AG04449 (cell line): ENCODE data around the gene CCDC154.

Source experiments
- CTCF ChIA-PET: fragments of 350-600 bp; formaldehyde crosslinking; extraction: SDS; loops from one replicate; lab custom pipeline; 2021; ENCODE audit warnings: antibody characterized with exemption; lab: Yijun Ruan, JAX
- POLR2A ChIA-PET: fragments of 400-600, 350-600 bp; formaldehyde crosslinking; extraction: SDS; loops from one replicate; lab custom pipeline; 2020; ENCODE audit warnings: antibody characterized with exemption, inconsistent platforms; lab: Yijun Ruan, JAX
- DNase-seq: peaks from one replicate; pipeline ENCODE4 v3.0.0-alpha.2; 2010; ENCODE audit warnings: low read depth, low spot score
- H3K4me3 ChIP-seq: 2 replicates; pipeline ENCODE4 v1.5.1; 2011; ENCODE audit warnings: low read depth, mild to moderate bottlenecking, control low read depth, low read length
- TF ChIP-seq, protein P1 (sequence below): IDR thresholded peaks from one replicate; pipeline ENCODE4 v1.5.1; 2011; ENCODE audit warnings: mild to moderate bottlenecking, moderate library complexity, low read length, control low read depth, inconsistent platforms; ENCODE audit not compliant: insufficient read depth; ENCODE audit errors: missing control alignments

The CCDC154 gene

DNA sequence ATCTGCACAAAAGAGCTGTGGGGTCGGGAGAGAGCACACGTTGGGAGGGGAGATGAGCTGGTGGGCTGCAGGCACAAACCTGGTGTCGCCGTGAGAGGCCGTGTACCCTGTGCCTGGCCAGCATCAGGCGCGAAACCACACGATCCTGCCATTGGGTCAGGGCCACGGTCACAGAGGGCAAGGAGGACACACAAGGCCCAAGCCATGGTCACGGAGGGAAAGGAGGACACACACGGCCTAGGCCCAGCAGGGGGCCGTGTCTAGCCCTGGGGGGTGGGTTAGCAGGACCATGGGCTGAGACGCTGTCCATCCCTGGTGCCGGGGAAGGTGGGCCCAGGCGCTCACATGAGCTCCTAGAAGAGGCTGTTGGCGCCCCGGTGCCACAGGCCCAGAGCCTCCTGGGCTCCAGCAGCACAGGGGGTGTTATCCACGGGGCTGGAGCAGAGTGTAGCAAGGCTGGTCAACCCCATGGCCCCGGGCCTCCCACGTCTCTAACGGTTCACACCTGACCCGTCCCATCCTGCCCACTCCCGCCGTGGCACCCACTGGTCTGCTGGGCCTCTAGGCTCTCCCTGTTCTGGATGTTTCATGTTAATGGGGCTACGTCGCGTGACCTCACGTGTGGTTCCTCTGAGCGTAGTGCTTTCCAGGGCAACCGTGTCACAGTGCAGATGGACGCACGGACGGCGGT is 7.5 kb upstream of the CCDC154 start:
- TF ChIP-seq, protein P1, sequence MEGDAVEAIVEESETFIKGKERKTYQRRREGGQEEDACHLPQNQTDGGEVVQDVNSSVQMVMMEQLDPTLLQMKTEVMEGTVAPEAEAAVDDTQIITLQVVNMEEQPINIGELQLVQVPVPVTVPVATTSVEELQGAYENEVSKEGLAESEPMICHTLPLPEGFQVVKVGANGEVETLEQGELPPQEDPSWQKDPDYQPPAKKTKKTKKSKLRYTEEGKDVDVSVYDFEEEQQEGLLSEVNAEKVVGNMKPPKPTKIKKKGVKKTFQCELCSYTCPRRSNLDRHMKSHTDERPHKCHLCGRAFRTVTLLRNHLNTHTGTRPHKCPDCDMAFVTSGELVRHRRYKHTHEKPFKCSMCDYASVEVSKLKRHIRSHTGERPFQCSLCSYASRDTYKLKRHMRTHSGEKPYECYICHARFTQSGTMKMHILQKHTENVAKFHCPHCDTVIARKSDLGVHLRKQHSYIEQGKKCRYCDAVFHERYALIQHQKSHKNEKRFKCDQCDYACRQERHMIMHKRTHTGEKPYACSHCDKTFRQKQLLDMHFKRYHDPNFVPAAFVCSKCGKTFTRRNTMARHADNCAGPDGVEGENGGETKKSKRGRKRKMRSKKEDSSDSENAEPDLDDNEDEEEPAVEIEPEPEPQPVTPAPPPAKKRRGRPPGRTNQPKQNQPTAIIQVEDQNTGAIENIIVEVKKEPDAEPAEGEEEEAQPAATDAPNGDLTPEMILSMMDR, result no peak
- ChIA-PET POLR2A (no interaction called here), CTCF (no interaction called here)
- no peak overlapping the region for H3K4me3 ChIP-seq
- no peak for DNase-seq

DNA sequence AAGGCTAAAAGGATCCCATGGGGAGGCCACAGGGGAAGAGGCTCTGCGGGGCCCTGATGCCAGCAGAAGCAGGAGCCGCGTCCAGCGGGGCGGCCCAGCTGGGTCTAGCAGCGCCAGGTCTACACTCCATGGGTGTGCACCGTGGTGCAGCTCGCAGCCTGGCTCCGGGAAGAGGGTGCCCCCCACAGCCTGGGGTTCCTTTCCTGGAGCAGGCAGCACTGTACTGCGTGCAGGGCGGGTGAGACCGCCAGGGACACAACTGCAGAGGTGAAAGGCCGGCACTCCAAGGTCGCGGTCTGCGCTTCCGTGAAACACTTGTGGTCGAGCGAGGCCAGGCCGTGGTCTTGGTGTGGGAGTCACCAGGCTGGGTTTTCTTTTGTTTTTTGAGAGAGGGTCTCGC is 6.5 kb upstream of the CCDC154 start:
- TF ChIP-seq, protein P1, result no peak
- ChIA-PET POLR2A (no interaction called here), CTCF (no interaction called here)
- no peak overlapping the region for H3K4me3 ChIP-seq
- no peak for DNase-seq

DNA sequence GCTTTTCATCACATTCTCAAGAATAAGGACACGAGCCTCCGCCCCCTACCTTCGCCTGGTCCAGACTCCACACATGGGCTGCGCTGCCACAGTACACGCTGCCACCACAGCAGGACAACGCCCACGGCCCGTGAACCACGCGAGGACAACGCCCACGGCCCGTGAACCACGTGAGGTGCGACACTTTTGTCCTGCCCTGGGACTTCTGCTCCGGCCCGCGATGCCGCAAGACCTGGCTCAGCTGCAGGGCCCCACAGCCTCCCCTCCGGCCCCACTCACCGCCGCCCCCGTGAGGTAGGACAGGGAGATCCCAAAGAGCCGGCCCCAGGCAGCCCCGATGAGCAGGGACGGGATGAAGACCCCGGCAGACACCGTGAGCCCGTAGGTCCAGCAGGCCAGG is 5.9 kb upstream of the CCDC154 start:
- POLR2A ChIA-PET, result no interaction called here

DNA sequence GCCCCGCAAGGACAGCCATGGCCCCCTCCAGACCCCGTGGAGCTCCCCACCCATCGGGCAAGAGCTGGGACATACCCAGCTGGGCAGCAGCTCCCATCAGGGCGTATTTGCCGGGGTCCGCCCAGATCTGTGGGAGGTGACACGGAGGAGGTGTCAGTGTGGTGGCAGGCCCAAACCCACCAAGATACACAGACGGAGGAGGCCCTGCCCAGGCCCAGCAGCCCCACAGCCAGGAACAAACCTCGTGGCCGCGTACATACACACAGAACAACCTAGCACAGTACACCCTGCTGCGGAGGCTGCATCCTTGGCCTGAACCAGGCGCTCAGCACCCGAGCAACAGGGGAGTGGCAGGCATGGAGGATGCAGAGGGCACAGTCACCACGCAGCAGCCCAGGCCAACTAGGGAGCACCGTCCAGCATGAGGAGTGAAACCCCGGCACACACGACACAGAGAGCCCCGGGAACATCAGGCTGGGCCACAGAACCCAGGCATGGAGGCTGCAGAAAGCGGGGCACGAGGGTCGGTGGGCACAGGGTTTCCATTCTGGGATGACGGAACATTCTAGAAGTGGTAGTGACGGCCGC is 4.9 kb upstream of the CCDC154 start:
- POLR2A ChIA-PET, result no interaction called here
- DNase-seq, result no peak

More for the DNA sequence above, 5.9 kb upstream of the CCDC154 start:
- H3K4me3 ChIP-seq, result no peak overlapping the region
- no peak for DNase-seq
- TF ChIP-seq, protein P1, result no peak
- CTCF ChIA-PET, result no interaction called here

DNA sequence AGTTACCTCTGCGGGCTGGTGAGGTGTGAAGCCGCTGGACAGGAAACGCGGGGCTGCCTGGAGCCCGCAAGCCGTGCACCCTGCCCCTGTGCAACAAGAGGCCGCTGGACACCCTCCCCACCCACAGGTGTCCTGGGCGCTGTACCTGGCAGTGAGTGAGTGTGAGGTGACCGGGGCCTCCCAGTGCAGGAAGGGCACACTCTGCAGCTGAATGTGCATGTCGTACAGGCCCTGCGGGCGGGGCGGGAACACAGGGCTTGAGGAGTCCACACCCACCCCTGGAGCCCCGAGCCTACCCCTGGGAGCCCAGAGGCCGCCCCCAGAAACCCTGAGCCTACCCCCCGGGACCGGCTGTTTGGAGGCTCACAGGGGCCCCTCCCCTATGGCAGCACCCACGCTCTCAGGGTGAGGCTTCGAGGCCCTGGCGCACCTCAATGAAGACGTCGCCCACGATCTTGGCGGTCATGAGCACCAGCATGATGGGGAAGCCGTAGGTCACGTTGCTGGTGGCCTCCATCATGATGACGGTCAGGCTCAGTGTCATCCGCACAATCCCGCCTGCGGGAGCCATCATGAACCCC is 4.3 kb upstream of the CCDC154 start:
- CTCF ChIA-PET, result no interaction called here
- TF ChIP-seq, protein P1, result no peak
- no peak for DNase-seq
- H3K4me3 ChIP-seq, result no peak overlapping the region
- POLR2A ChIA-PET, result no interaction called here

More for the DNA sequence above, 4.9 kb upstream of the CCDC154 start:
- no peak overlapping the region for H3K4me3 ChIP-seq
- TF ChIP-seq, protein P1, result no peak
- CTCF ChIA-PET, result no interaction called here

DNA sequence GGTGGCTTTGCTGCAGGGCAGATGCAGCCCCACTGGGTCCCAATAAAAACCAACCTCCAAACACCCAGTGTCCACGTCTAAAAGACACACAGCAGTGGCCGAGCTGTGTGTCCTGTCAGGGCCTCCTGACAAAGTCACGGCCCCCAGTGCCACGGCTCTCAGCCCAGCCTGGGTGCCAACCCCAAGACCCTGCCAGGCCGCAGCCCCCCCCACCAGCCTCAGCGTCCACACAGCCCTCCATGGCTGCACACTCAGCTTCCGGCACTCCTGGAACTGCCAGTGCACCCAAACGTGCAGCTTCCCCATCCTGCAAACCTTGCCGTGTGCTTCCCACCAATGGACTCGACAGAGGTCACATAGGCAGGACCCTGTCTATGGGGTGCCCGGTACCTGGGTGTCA is 3.6 kb upstream of the CCDC154 start:
- CTCF ChIA-PET, result no interaction called here
- TF ChIP-seq, protein P1, result no peak
- POLR2A ChIA-PET, result no interaction called here
- H3K4me3 ChIP-seq, result no peak overlapping the region
- DNase-seq, result no peak
